Osteocyte (in vitro differentiated cells): Measurements from ENCODE around the gene NPEPL1. TPM values are rescaled to one million over a fixed set of nuclear protein-coding genes. Genes with fewer than 3 reads are reported as not detected.

Source experiments
- DNase-seq: peaks from one replicate; pipeline ENCODE4 v3.0.0; 2021; ENCODE audit warnings: mixed read lengths; ENCODE audit not compliant: unreplicated experiment; ENCODE audit errors: extremely low spot score
- H3K27ac Mint-ChIP-seq: one replicate; pipeline ENCODE4 v1.8.0; 2021; ENCODE audit warnings: mild to moderate bottlenecking, mixed read lengths; ENCODE audit not compliant: unreplicated experiment
- H3K27me3 Mint-ChIP-seq: one replicate; pipeline ENCODE4 v1.8.0; 2021; ENCODE audit warnings: mixed read lengths; ENCODE audit not compliant: unreplicated experiment
- H3K36me3 Mint-ChIP-seq: one replicate; pipeline ENCODE4 v1.8.0; 2021; ENCODE audit warnings: mixed read lengths; ENCODE audit not compliant: unreplicated experiment
- H3K4me1 Mint-ChIP-seq: one replicate; pipeline ENCODE4 v1.8.0; 2021; ENCODE audit warnings: mixed read lengths; ENCODE audit not compliant: unreplicated experiment
- H3K4me3 Mint-ChIP-seq: one replicate; pipeline ENCODE4 v1.8.0; 2021; ENCODE audit warnings: mild to moderate bottlenecking, moderate library complexity, mixed read lengths; ENCODE audit not compliant: unreplicated experiment
- H3K9me3 Mint-ChIP-seq: one replicate; pipeline ENCODE4 v1.8.0; 2021; ENCODE audit warnings: mixed read lengths; ENCODE audit not compliant: unreplicated experiment
- CTCF ChIP-seq: fragments of 200-600 bp; sonication (generic); IDR thresholded peaks from 2 replicates; pipeline ENCODE4 v1.5.0; 2021; ENCODE audit warnings: antibody characterized with exemption, mild to moderate bottlenecking, moderate library complexity
- total RNA-seq: library from RNA; stranded (reverse); gene quantifications from 2 replicates; pipeline ENCODE4 v1.2.1, GENCODE V29; 2021

Gene NPEPL1
- total RNA-seq, 1 donor from 2014 or later = 13.6 TPM

GRCh38 chr20:58752565-58752964 is 60.0 kb downstream of the NPEPL1 start:
- no peak overlapping the region for H3K27ac Mint-ChIP-seq
- H3K4me1 Mint-ChIP-seq = no peaks in the 10 kb centered on the region
- H3K27me3 Mint-ChIP-seq = peaks cover 41% of the 10 kb centered on the region
- peak; percentile 54 for DNase-seq
- no peak overlapping the region for H3K4me3 Mint-ChIP-seq
- TF ChIP-seq CTCF = no peak
- H3K36me3 Mint-ChIP-seq = no peaks in the 10 kb centered on the region
- no peaks in the 10 kb centered on the region for H3K9me3 Mint-ChIP-seq

GRCh38 chr20:58753267-58753921 is 60.8 kb downstream of the NPEPL1 start:
- no peak overlapping the region for H3K4me3 Mint-ChIP-seq
- DNase-seq = peak; percentile 56
- no peak overlapping the region for H3K27ac Mint-ChIP-seq
- no peaks in the 10 kb centered on the region for H3K36me3 Mint-ChIP-seq
- H3K27me3 Mint-ChIP-seq = peaks cover 33% of the 10 kb centered on the region
- no peak for TF ChIP-seq CTCF
- no peaks in the 10 kb centered on the region for H3K4me1 Mint-ChIP-seq
- no peaks in the 10 kb centered on the region for H3K9me3 Mint-ChIP-seq

- DNase-seq = peak; percentile 79
- H3K27me3 Mint-ChIP-seq = peaks cover 36% of the 10 kb centered on the region
- no peak for TF ChIP-seq CTCF
- H3K9me3 Mint-ChIP-seq = no peaks in the 10 kb centered on the region
- H3K4me3 Mint-ChIP-seq = no peak overlapping the region
- no peak overlapping the region for H3K27ac Mint-ChIP-seq
- no peaks in the 10 kb centered on the region for H3K4me1 Mint-ChIP-seq
- H3K36me3 Mint-ChIP-seq = no peaks in the 10 kb centered on the region
Measured at GRCh38 chr20:58753922-58754551, 61.4 kb downstream of the NPEPL1 start.

GRCh38 chr20:58754584-58754983 is 62.0 kb downstream of the NPEPL1 start:
- no peak overlapping the region for H3K4me3 Mint-ChIP-seq
- no peak for DNase-seq
- peaks cover 40% of the 10 kb centered on the region for H3K27me3 Mint-ChIP-seq
- no peaks in the 10 kb centered on the region for H3K36me3 Mint-ChIP-seq
- H3K9me3 Mint-ChIP-seq = no peaks in the 10 kb centered on the region
- no peaks in the 10 kb centered on the region for H3K4me1 Mint-ChIP-seq
- H3K27ac Mint-ChIP-seq = no peak overlapping the region
- no peak for TF ChIP-seq CTCF

DNA sequence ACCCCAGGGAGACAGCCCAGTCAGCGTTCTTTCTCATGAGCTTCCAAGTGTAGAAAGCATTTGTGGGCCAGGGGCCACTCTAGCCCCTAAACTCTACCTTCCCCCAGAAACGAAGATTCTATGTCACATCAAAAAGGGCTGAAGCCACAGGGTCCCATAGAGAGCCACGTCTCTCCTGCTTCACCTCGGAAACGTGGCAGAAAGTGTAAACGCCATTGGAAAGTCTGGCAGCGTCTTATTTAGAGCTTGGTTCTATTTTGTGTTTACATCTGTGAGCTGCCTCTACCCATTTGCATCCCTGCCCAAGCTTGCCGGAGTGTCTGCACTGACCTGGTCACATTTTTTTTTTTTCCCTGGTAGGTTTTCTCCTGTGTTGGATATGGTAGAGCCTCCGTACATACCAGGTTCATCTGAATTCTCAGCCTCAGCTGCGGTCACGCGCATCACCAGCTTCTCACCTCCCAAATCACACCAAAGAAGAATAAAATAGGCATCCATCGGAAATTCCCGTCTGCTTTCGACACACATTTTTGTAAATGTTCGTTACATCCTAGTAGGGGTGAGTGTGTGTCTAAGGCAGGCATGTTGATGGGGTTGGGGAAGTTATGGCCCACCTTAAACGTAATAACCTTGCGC is 62.6 kb downstream of the NPEPL1 start:
- Mint-ChIP-seq H3K36me3 (no peaks in the 10 kb centered on the region), H3K9me3 (no peaks in the 10 kb centered on the region), H3K27me3 (peaks cover 43% of the 10 kb centered on the region), H3K4me1 (no peaks in the 10 kb centered on the region), H3K27ac (no peak overlapping the region), H3K4me3 (no peak overlapping the region)
- TF ChIP-seq CTCF = no peak
- DNase-seq = peak; percentile 66
